GM19372 (cell line): Measurements from ENCODE around the gene KANK4.

Source experiments
- ATAC-seq: cut with Tn5 transposase; IDR thresholded peaks from one replicate; pipeline ENCODE4 v1.9.1; 2021; ENCODE audit warnings: mild to moderate bottlenecking, low read depth, moderate library complexity; ENCODE audit not compliant: unreplicated experiment

Gene KANK4

GRCh38 chr1:62318756-62319544 is at the start of gene KANK4:
TSS of gene KANK4 (minus strand) at chr1:62319434. CDS start at chr1:62281564, 37,870 bp downstream.
- no peak for ATAC-seq

GRCh38 chr1:62368989-62369388 is 49.8 kb upstream of the KANK4 start:
- no peak for ATAC-seq

- ATAC-seq: no peak
Observed at GRCh38 chr1:62367005-62367557, 47.8 kb upstream of the KANK4 start.

GRCh38 chr1:62364721-62365120 is 45.5 kb upstream of the KANK4 start:
- no peak for ATAC-seq

DNA sequence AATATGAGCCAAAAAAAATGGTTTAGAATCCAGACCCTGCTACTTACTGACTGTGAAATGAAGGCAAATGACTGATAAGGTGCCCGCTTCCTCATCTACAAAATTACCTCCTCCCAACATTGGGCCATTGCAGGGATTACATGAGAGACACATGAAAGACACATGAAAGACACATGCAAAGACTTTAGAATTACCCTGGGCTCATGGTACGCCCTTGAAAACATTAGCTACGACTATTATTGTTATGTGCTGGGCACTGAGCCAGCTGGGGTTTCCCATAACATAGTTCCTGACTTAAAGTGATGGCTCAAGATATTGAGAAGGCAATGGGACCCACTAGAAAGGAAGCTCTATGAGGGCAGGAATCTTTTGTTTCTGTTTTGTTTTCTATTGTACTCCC is 43.7 kb upstream of the KANK4 start:
- ATAC-seq: no peak

DNA sequence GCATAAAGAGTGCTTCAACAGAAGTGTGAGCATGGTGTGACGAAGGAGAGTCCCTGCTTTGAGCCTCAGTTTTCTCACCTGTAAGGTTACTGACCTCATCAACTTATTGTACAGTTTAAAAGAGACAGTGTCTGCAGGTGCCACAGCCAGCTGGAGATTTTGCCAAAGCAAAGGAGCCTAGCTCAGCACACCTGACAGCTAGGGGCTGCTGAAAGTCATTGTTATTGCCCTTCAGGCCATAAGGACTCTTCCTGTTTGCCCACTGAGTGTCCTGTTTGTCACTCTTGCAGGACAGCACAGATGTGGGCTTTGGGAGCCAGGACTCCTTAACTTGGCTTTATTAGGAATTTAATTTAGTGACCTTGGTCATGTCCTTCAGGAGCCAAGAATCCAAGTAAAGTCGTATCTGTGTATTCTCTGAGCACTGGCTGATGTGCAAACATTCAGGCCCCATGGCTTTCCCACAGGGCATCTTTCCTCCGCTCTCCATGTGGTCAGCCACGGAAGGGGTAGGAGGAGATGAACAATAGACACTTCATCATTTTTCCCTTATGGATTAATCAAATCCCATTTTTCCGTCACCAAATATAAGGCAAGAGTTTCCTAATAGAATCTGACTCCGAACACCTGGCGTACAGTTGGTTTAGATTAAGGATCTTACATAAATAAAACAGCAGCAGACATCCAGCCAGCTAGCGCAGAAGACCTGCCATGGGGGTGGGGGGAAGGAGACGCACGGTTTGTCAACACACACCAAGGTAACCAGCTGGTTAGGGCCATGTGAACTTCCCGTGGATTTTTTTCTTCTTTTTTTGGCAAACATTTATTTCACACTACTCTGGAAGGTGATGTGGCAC is 43.1 kb upstream of the KANK4 start:
- ATAC-seq: no peak

DNA sequence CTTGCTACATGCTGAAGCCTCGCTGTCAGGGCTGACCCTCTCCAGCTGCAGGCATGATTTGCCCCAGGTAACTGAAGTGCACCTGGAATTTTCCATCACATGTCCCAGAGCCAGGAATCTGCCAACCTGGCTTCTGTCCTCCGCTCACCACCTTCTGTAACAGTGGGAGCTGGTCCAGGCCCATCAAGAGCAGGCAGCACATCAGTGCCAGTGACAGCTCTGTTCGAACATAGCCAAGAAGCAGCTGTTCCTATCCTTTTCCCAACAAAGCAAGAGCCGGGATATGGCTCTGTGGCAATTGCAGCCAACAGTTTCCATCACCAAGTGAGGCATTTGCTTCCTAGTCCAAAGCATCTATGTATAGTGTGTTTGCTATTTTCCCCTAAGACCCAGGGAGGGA is 42.2 kb upstream of the KANK4 start:
- no peak for ATAC-seq

GRCh38 chr1:62358665-62359373 is 39.6 kb upstream of the KANK4 start:
- no peak for ATAC-seq

DNA sequence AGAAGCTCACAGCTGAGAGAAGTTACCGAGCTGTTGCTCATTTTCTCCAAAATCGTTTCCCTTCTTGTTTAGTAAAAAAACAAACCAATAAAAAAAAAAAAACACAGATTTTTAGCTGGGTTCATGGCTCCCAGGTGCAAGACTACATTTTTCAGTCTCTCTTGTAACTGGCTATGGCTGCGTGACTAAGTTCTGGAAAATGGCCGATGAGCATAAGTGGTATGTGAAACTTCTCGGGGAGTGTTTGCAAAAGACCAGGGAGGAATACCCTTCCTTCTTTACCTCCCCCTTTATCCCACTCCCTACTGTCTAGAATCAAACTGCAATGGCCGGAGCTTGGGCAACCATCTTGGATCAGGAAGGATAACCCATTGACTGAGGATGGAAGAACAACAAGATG is 38.7 kb upstream of the KANK4 start:
- no peak for ATAC-seq

DNA sequence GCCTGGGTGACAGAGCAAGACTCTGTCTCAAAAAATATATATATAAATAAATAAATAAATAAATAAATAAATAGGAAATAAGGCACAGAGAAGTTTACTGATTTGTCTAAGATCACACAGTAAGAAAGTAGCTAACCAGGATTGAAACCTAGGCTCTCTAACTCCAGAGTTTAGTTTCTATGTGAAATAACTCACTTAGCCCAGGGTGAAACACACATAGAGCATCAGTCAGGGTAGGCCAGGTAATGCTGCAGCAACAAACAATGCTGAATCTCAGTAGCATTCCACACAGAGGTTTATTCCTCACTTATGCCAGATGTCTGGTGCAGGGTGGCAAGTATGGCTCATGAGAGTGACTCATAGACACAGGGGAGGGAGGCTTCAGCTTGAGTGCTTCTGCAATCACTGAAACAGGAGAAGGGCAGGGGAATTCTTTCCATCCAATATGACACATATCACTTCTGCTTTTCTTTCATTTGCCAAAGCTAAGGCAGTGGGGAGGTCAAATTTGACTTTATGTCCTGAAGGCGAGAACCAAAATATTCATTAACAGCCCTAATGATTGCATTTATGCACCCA is 37.1 kb upstream of the KANK4 start:
- ATAC-seq: no peak

DNA sequence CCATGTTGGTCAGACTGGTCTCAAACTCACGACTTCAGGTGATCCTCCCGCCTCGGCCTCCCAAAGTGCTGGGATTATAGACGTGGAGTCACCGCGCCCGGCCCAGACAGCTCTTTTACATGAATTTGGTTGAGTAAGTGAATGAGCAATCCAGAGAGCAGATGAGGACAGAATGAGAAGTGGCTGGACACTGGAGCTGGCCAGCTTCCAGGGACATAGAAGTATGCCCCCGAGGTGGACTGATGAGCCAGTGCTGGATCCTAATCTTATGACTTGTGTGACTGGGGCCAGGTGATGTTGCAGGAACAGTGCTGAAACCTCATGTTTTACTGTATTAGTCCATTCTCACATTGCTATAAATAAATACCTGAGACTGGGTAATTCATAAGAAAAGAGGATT is 35.9 kb upstream of the KANK4 start:
- ATAC-seq: no peak

GRCh38 chr1:62353853-62354252 is 34.6 kb upstream of the KANK4 start:
- ATAC-seq: no peak

GRCh38 chr1:62352387-62352786 is 33.2 kb upstream of the KANK4 start:
- no peak for ATAC-seq

DNA sequence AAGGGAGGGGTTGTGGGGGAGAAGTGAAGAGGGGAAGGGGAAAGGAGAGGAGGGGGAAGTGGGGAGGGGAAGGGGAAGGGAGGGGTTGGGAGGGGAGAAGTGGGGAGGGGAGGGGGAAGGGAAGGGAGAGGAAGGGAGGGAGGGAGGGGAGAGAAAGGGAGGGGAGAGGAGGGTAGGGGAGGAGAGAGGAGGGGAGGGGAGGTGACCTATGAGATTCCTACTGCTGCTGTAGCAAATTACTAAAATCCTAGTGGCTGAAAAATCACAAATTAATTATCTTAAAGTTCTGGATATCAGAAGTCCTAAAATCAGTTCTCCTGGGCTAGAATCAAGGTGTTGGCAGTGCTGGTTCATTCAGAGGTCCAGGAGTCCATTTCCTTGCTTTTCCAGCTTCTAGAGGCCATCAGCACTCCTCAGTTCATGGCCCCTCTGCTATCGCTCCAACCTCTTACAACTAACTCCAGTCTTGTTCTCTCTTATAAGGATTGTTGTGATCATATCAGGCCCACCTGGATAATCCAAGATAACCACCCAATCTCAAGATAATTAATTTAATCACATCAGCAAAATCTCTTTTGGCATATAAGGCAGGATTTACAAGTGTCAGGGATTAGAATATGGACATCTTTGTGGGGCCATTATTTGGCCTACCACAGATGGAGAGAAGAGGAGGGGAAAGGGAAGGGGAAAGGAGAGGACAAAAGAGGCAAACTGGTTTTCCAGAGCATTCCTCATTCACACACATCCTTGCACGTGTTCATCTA is 30.4 kb upstream of the KANK4 start:
- no peak for ATAC-seq

- no peak for ATAC-seq
Observed at GRCh38 chr1:62346886-62347285, 27.7 kb upstream of the KANK4 start.

DNA sequence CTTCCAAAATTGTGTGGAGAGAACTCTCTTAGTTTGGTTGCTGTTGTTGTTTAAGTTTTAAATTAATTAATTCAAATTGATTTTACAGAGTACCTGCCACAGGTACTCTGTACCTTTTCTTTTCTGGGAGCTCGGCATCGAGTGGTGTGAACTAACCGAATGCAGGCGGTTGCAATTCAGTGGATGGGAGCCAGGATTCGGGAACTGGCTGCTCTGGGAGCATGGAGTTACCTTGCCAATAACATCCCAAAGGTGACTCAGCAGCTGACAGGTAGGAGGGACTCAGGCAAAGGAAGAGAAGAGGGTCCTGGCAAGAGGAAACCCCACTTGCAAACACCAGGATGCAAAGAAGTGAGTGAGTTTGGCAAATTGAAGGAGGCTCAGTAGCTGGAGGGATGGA is 24.7 kb upstream of the KANK4 start:
- ATAC-seq: no peak

DNA sequence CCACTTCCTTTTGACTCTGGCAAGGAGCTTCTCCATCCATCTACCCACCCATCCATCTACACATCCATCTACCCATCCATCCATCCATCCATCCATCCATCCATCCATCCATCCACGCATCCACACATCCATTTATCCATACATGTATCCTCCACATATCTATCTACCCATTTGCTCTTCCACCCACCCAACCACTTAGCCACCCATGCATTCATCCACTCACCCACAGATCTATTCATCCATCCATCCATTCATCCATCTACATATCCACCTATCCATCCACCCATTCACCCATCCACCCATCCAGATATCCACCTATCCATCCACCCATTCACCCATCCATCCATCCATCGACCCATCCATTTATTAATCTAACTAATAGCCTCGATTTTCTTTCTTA is 23.0 kb upstream of the KANK4 start:
- ATAC-seq: no peak

GRCh38 chr1:62341615-62342014 is 22.4 kb upstream of the KANK4 start:
- no peak for ATAC-seq

DNA sequence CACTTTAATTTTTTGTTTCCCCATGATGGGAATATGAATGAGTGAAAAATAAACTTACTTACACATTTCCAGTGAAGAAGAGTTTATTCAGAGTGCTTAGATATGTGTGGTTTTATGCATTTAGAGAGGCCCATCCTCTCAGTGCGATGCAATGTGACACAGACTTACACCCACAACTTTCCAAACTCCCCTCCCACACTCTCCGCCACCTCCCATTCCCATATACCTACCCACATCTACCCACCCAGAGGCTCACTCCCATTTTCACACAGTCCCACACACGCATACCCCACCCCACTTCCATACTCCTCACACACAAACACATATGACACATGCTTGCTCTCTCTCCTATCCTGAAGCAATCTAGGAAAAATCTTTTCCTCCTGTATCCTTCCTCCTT is 21.9 kb upstream of the KANK4 start:
- ATAC-seq: no peak
